BLaER1 treated with 17β-estradiol and CSF1 and Interleukin-3, amounts not matched to agents 10 nM and 100 nM (cell line): ENCODE data around the gene CFLAR.
"Not testable (repeated sequence)": the region's sequence is repeated elsewhere in the genome, so short reads cannot be mapped to it uniquely, and the experiment has no call there.

Experiments
- H3K27ac ChIP-seq, 11 experiments: shearing (Covaris generic); formaldehyde crosslinking; 2 replicates each; pipeline ENCODE4 v1.8.1; 2022
- H3K27me3 ChIP-seq, 11 experiments: shearing (Covaris generic); formaldehyde crosslinking; 2 replicates each; pipeline ENCODE4 v1.8.1; 2022
- H3K36me3 ChIP-seq, 11 experiments: shearing (Covaris generic); formaldehyde crosslinking; 2 replicates each; pipeline ENCODE4 v1.8.1; 2022
- H3K4me1 ChIP-seq, 10 experiments: shearing (Covaris generic); formaldehyde crosslinking; 2 replicates each; pipeline ENCODE4 v1.8.1; 2022
- H3K4me2 ChIP-seq, 11 experiments: shearing (Covaris generic); formaldehyde crosslinking; 2 replicates each; pipeline ENCODE4 v1.8.1; 2022
- H3K4me3 ChIP-seq, 10 experiments: shearing (Covaris generic); formaldehyde crosslinking; 2 replicates each; pipeline ENCODE4 v1.8.1; 2022
- H3K9ac ChIP-seq, 11 experiments: shearing (Covaris generic); formaldehyde crosslinking; 2 replicates each; pipeline ENCODE4 v1.8.1; 2022
- H3K9me3 ChIP-seq, 11 experiments: shearing (Covaris generic); formaldehyde crosslinking; replicated peaks in 1 of 11; 2 replicates each; pipeline ENCODE4 v1.8.1; 2022
- H4K20me1 ChIP-seq, 11 experiments: shearing (Covaris generic); formaldehyde crosslinking; 2 replicates each; pipeline ENCODE4 v1.8.1; 2022
- Cebpa-rat ChIP-seq, 11 experiments: shearing (Covaris generic); IDR thresholded peaks; 2 replicates each; pipeline ENCODE4 v1.8.1; 2022

CFLAR gene

GRCh38 chr2:201135386-201135785 is 19.4 kb downstream of the CFLAR start:
- H3K27ac ChIP-seq, result no peak overlapping the region
- H4K20me1 ChIP-seq, result peaks cover 0 to 89% (median 0%) of the 10 kb centered on the region in 11 experiments; a peak in 8 of 22 replicates
- peaks cover 7 to 62% (median 28%) of the 10 kb centered on the region in 10 experiments; a peak in 19 of 20 replicates for H3K4me1 ChIP-seq
- no peak overlapping the region for H3K4me3 ChIP-seq
- TF ChIP-seq Cebpa-rat (IDR thresholded peaks at IDR 0.05), result no peak
- H3K9me3 ChIP-seq, result no peaks in the 10 kb centered on the region
- no peaks in the 10 kb centered on the region for H3K27me3 ChIP-seq
- no peak overlapping the region for H3K4me2 ChIP-seq
- no peak overlapping the region for H3K9ac ChIP-seq
- peaks cover 62 to 81% (median 69%) of the 10 kb centered on the region in 11 experiments for H3K36me3 ChIP-seq

- no peak for TF ChIP-seq Cebpa-rat (IDR thresholded peaks at IDR 0.05)
- H3K9me3 ChIP-seq, result no peaks in the 10 kb centered on the region
- no peak overlapping the region for H3K27ac ChIP-seq
- H3K4me1 ChIP-seq, result peaks cover 0 to 47% (median 15%) of the 10 kb centered on the region in 10 experiments; a peak in 15 of 20 replicates
- H3K9ac ChIP-seq, result no peak overlapping the region
- no peak overlapping the region for H3K4me3 ChIP-seq
- peaks cover 66 to 95% (median 78%) of the 10 kb centered on the region in 11 experiments for H3K36me3 ChIP-seq
- peaks cover 0 to 88% (median 0%) of the 10 kb centered on the region in 11 experiments; a peak in 8 of 22 replicates for H4K20me1 ChIP-seq
- no peaks in the 10 kb centered on the region for H3K27me3 ChIP-seq
- no peak overlapping the region for H3K4me2 ChIP-seq
Measured at GRCh38 chr2:201136889-201137321, 20.9 kb downstream of the CFLAR start.

GRCh38 chr2:201137505-201138400 is 21.8 kb downstream of the CFLAR start:
- H3K4me2 ChIP-seq, result no peak overlapping the region
- H3K4me1 ChIP-seq, result peaks cover 0 to 39% (median 6%) of the 10 kb centered on the region in 10 experiments; a peak in 14 of 20 replicates
- H3K9me3 ChIP-seq, result no peaks in the 10 kb centered on the region
- peaks cover 72 to 99% (median 83%) of the 10 kb centered on the region in 11 experiments for H3K36me3 ChIP-seq
- TF ChIP-seq Cebpa-rat (IDR thresholded peaks at IDR 0.05), result no peak
- no peaks in the 10 kb centered on the region for H3K27me3 ChIP-seq
- no peak overlapping the region for H3K4me3 ChIP-seq
- no peak overlapping the region for H3K9ac ChIP-seq
- peaks cover 0 to 92% (median 0%) of the 10 kb centered on the region in 11 experiments; a peak in 8 of 22 replicates for H4K20me1 ChIP-seq
- no peak overlapping the region for H3K27ac ChIP-seq

DNA sequence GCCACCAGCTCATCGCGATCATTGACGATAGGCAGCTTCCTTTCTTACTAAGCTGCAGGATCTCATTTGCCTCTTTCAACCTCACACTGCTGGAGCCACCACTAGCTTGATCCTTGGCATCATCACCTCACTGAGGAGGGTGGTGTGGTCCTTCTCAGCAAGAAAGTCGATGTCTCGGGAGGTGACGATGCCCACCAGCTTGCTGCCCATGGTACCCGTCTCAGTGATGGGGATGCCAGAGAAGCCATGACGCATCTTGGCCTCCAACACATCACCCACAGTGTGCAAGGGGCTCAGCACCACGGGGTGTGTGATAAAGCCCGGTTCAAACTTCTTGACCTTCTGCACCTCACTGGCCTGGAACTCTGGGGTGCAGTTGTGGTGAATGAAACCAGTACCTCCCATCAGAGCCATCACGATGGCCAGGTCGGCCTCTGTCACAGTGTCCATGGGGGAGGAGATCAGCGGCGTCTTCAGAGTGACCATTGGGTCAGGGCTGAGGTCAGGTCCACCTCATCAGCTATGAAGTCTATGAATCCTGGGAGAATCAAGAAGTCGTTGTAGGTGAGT is 22.5 kb downstream of the CFLAR start:
- no peak overlapping the region for H3K9ac ChIP-seq

DNA sequence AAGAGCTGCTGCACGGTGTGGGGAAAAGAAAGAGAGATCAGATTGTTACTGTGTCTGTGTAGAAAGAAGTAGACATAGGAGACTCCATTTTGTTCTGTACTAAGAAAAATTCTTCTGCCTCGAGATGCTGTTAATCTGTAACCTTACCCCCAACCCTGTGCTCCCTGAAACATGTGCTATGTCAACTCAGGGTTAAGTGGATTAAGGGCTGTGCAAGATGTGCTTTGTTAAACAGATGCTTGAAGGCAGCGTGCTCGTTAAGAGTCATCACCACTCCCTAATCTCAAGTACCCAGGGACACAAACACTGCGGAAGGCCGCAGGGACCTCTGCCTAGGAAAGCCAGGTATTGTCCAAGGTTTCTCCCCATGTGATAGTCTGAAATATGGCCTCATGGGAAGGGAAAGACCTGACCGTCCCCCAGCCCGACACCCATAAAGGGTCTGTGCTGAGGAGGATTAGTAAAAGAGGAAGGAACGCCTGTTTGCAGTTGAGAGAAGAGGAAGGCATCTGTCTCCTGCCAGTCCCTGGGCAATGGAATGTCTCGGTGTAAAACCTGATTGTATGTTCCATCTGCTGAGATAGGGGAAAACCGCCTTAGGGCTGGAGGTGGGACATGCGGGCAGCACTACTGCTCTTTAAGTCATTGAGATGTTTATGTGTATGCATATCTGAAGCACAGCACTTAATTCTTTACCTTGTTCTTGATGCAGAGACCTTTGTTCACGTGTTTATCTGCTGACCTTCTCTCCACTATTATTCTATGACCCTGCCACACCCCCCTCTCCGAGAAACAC is 23.2 kb downstream of the CFLAR start:
- peak overlapping the region in 1 of 11 experiments; percentile 19; a peak in 1 of 22 replicates for H3K4me2 ChIP-seq
- H3K9ac ChIP-seq, H3K9me3 ChIP-seq, H3K4me3 ChIP-seq, H3K27me3 ChIP-seq, H3K27ac ChIP-seq: not testable (repeated sequence)
- peaks cover 61 to 99% (median 82%) of the 10 kb centered on the region in 11 experiments for H3K36me3 ChIP-seq
- peaks cover 0 to 94% (median 0%) of the 10 kb centered on the region in 11 experiments; a peak in 8 of 22 replicates for H4K20me1 ChIP-seq
- H3K4me1 ChIP-seq, result peaks cover 0 to 24% (median 0%) of the 10 kb centered on the region in 10 experiments; a peak in 3 of 20 replicates

More for the DNA sequence above, 22.5 kb downstream of the CFLAR start:
- H3K4me3 ChIP-seq, result no peak overlapping the region
- H3K36me3 ChIP-seq, result peaks cover 66 to 99% (median 83%) of the 10 kb centered on the region in 11 experiments
- H3K4me1 ChIP-seq, result peaks cover 0 to 31% (median 0%) of the 10 kb centered on the region in 10 experiments; a peak in 7 of 20 replicates
- TF ChIP-seq Cebpa-rat (IDR thresholded peaks at IDR 0.05), result no peak
- no peak overlapping the region for H3K4me2 ChIP-seq
- H3K27me3 ChIP-seq, result no peaks in the 10 kb centered on the region
- H3K27ac ChIP-seq, result no peak overlapping the region
- no peaks in the 10 kb centered on the region for H3K9me3 ChIP-seq
- peaks cover 0 to 90% (median 0%) of the 10 kb centered on the region in 11 experiments; a peak in 8 of 22 replicates for H4K20me1 ChIP-seq

- Histone ChIP-seq H3K36me3 (peaks cover 66 to 99% (median 77%) of the 10 kb centered on the region in 11 experiments), H3K27ac (no peak overlapping the region), H3K9me3 (no peaks in the 10 kb centered on the region), H3K4me2 (no peak overlapping the region), H3K4me1 (peaks cover 0 to 17% (median 0%) of the 10 kb centered on the region in 10 experiments; a peak in 2 of 20 replicates), H4K20me1 (peaks cover 0 to 94% (median 0%) of the 10 kb centered on the region in 11 experiments; a peak in 8 of 22 replicates), H3K9ac (no peak overlapping the region), H3K4me3 (no peak overlapping the region), H3K27me3 (no peaks in the 10 kb centered on the region)
- TF ChIP-seq Cebpa-rat (IDR thresholded peaks at IDR 0.05), result no peak
Measured at GRCh38 chr2:201139836-201140604, 24.1 kb downstream of the CFLAR start.

DNA sequence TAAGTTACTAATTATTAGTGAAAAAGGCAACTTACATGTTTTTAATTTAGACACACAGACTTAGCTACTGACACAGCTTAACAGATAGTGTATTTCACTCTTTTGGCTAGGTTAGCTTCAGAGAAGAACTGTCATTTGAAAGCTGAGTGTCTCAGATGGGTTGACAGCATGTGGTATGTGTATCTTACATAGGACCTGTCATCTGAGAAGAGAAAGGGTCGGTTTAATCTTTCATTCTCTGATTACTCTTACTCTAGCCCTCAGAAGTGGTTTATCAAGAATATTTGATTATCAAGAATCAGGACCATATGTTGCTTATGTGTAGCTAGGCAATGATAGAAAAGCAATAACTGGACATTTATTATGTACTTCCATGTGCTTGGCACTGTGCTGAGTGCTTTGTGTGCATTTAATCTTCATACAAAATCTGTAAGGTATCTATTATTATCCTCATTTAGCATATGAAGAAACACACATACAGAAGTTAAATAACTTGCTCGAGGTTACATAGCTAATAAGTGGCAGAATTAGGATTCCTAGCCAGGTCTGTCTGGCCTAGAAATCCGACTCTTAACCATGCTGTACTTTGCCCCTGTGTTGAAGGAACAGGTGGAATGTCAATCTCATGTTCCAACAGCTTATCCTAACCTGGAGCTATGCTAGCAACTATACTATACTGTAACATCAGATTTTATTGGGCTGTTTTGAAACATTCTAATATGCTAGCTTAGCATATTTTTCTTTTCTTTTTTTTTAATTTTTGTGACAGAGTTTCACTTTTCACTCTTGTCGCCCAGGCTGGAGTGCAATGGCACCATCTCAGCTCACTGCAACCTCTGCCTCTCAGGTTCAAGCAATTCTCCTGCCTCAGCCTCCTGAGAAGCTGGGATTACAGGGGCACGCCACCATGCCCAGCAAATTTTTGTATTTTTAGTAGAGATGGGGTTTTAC is 28.4 kb downstream of the CFLAR start:
- no peak overlapping the region for H3K9ac ChIP-seq
- peaks cover 0 to 27% (median 0%) of the 10 kb centered on the region in 10 experiments; a peak in 6 of 20 replicates for H3K4me1 ChIP-seq
- H3K4me2 ChIP-seq, result no peak overlapping the region
- no peak overlapping the region for H3K27ac ChIP-seq
- H3K36me3 ChIP-seq, result peaks cover 27 to 92% (median 41%) of the 10 kb centered on the region in 11 experiments; a peak in 21 of 22 replicates
- no peak overlapping the region for H3K4me3 ChIP-seq
- H3K9me3 ChIP-seq, result no peaks in the 10 kb centered on the region
- H4K20me1 ChIP-seq, result peaks cover 0 to 63% (median 0%) of the 10 kb centered on the region in 11 experiments; a peak in 4 of 22 replicates
- H3K27me3 ChIP-seq, result no peaks in the 10 kb centered on the region
- TF ChIP-seq Cebpa-rat (IDR thresholded peaks at IDR 0.05), result no peak
